Measurements from ENCODE around the gene ZC2HC1B. TPM values are rescaled to one million over a fixed set of nuclear protein-coding genes. Genes with fewer than 3 reads are reported as not detected.

The ZC2HC1B gene
- total and polyA plus RNA-seq, 2 experiments from 2014 or later, result not detected

GRCh38 chr6:143823548-143823947, 40.7 kb upstream of the ZC2HC1B start:
- no peak overlapping the region for H3K9ac ChIP-seq
- no peaks in the 10 kb centered on the region for H4K20me1 ChIP-seq (ENCODE audit: insufficient read depth)
- H3K79me2 ChIP-seq (ENCODE audit: insufficient read depth), result no peaks in the 10 kb centered on the region
- no peak overlapping the region for H2AFZ ChIP-seq
- H3K4me1 ChIP-seq (ENCODE audit: insufficient read depth), result peaks cover 11% of the 10 kb centered on the region
- no peaks in the 10 kb centered on the region for H3K27me3 ChIP-seq (replicated peaks; ENCODE audit: insufficient read depth)
- in situ Hi-C loops (cut with MboI), result no loop called here
- H3K9me2 ChIP-seq (ENCODE audit: insufficient read depth), result no peaks in the 10 kb centered on the region
- H3K36me3 ChIP-seq (ENCODE audit: low read depth), result no peaks in the 10 kb centered on the region; the same call in 1 of the 2 replicates
- DNase-seq, result no peak
- H3K4me2 ChIP-seq (ENCODE audit: unreplicated experiment), result peak overlapping the region; percentile 44
- no peak overlapping the region for H3K4me3 ChIP-seq
- WGBS, 2 experiments (ENCODE audit: low coverage in 1 of 2, low lambda C conversion rate in 2 of 2, missing lambda C conversion rate in 2 of 2), result 95 to 96% methylated on average over 6 of the region's 6 CpGs
- TF ChIP-seq EZH2 (IDR thresholded peaks at IDR 0.05; ENCODE audit: insufficient read depth, poor library complexity, severe bottlenecking), result no peak
- no peak for TF ChIP-seq EZH2phosphoT487 (IDR thresholded peaks at IDR 0.05; ENCODE audit: insufficient read depth, low read depth)
- no peaks in the 10 kb centered on the region for H3K9me3 ChIP-seq (ENCODE audit: low read depth)
- H3K27ac ChIP-seq, result no peak overlapping the region
- H3F3A ChIP-seq (ENCODE audit: insufficient read depth), result no peaks in the 10 kb centered on the region

GRCh38 chr6:143828572-143828971, 35.7 kb upstream of the ZC2HC1B start:
- TF ChIP-seq EZH2 (IDR thresholded peaks at IDR 0.05; ENCODE audit: insufficient read depth, poor library complexity, severe bottlenecking) (no peak), EZH2phosphoT487 (IDR thresholded peaks at IDR 0.05; ENCODE audit: insufficient read depth, low read depth) (no peak)
- H3K27me3 ChIP-seq (replicated peaks; ENCODE audit: insufficient read depth), result no peaks in the 10 kb centered on the region
- H3K79me2 ChIP-seq (ENCODE audit: insufficient read depth), result no peaks in the 10 kb centered on the region
- no peaks in the 10 kb centered on the region for H3K4me1 ChIP-seq (ENCODE audit: insufficient read depth)
- H3F3A ChIP-seq (ENCODE audit: insufficient read depth), result no peaks in the 10 kb centered on the region
- H4K20me1 ChIP-seq (ENCODE audit: insufficient read depth), result no peaks in the 10 kb centered on the region
- no peaks in the 10 kb centered on the region for H3K36me3 ChIP-seq (ENCODE audit: low read depth)
- no peak overlapping the region for H3K27ac ChIP-seq
- in situ Hi-C loops (cut with MboI), result no loop called here
- H2AFZ ChIP-seq, result no peak overlapping the region
- no peak overlapping the region for H3K4me3 ChIP-seq
- no peak overlapping the region for H3K9ac ChIP-seq
- no peak overlapping the region for H3K4me2 ChIP-seq (ENCODE audit: unreplicated experiment)
- H3K9me2 ChIP-seq (ENCODE audit: insufficient read depth), result no peaks in the 10 kb centered on the region
- H3K9me3 ChIP-seq (ENCODE audit: low read depth), result no peaks in the 10 kb centered on the region
- no peak for DNase-seq

GRCh38 chr6:143836150-143836549, 28.1 kb upstream of the ZC2HC1B start:
- in situ Hi-C loops (cut with MboI), result no loop called here
- H3K36me3 ChIP-seq (ENCODE audit: low read depth), result no peaks in the 10 kb centered on the region
- H3K9me3 ChIP-seq (ENCODE audit: low read depth), result no peaks in the 10 kb centered on the region
- H3K4me3 ChIP-seq, result no peak overlapping the region
- no peak overlapping the region for H3K4me2 ChIP-seq (ENCODE audit: unreplicated experiment)
- no peaks in the 10 kb centered on the region for H3K27me3 ChIP-seq (replicated peaks; ENCODE audit: insufficient read depth)
- TF ChIP-seq EZH2 (IDR thresholded peaks at IDR 0.05; ENCODE audit: insufficient read depth, poor library complexity, severe bottlenecking) (no peak), EZH2phosphoT487 (IDR thresholded peaks at IDR 0.05; ENCODE audit: insufficient read depth, low read depth) (no peak)
- H3K9me2 ChIP-seq (ENCODE audit: insufficient read depth), result no peaks in the 10 kb centered on the region
- no peaks in the 10 kb centered on the region for H3K4me1 ChIP-seq (ENCODE audit: insufficient read depth)
- no peaks in the 10 kb centered on the region for H3F3A ChIP-seq (ENCODE audit: insufficient read depth)
- H3K27ac ChIP-seq, result no peak overlapping the region
- DNase-seq, result no peak
- WGBS, 2 experiments (ENCODE audit: low coverage in 1 of 2, low lambda C conversion rate in 2 of 2, missing lambda C conversion rate in 2 of 2), result 97 to 98% methylated on average over 2 of the region's 2 CpGs
- H3K9ac ChIP-seq, result no peak overlapping the region
- H2AFZ ChIP-seq, result no peak overlapping the region
- H3K79me2 ChIP-seq (ENCODE audit: insufficient read depth), result no peaks in the 10 kb centered on the region
- no peaks in the 10 kb centered on the region for H4K20me1 ChIP-seq (ENCODE audit: insufficient read depth)

GRCh38 chr6:143838395-143838794, 25.9 kb upstream of the ZC2HC1B start:
- H4K20me1 ChIP-seq (ENCODE audit: insufficient read depth), result no peaks in the 10 kb centered on the region
- no peaks in the 10 kb centered on the region for H3K9me3 ChIP-seq (ENCODE audit: low read depth)
- H2AFZ ChIP-seq, result no peak overlapping the region
- TF ChIP-seq EZH2phosphoT487 (IDR thresholded peaks at IDR 0.05; ENCODE audit: insufficient read depth, low read depth) (no peak), EZH2 (IDR thresholded peaks at IDR 0.05; ENCODE audit: insufficient read depth, poor library complexity, severe bottlenecking) (no peak)
- H3K4me1 ChIP-seq (ENCODE audit: insufficient read depth), result 0 out of 2 replicates have a peak, but pooled peaks cover 5% of the 10 kb centered on the region
- no peak overlapping the region for H3K27ac ChIP-seq
- 69 to 72% methylated on average over 5 of the region's 5 CpGs for WGBS, 2 experiments (ENCODE audit: low coverage in 1 of 2, low lambda C conversion rate in 2 of 2, missing lambda C conversion rate in 2 of 2)
- no peak overlapping the region for H3K9ac ChIP-seq
- no peaks in the 10 kb centered on the region for H3K9me2 ChIP-seq (ENCODE audit: insufficient read depth)
- no peaks in the 10 kb centered on the region for H3F3A ChIP-seq (ENCODE audit: insufficient read depth)
- peaks cover 3% of the 10 kb centered on the region for H3K79me2 ChIP-seq (ENCODE audit: insufficient read depth)
- in situ Hi-C loops (cut with MboI), result no loop called here
- no peak overlapping the region for H3K4me2 ChIP-seq (ENCODE audit: unreplicated experiment)
- no peaks in the 10 kb centered on the region for H3K36me3 ChIP-seq (ENCODE audit: low read depth)
- H3K27me3 ChIP-seq (replicated peaks; ENCODE audit: insufficient read depth), result no peaks in the 10 kb centered on the region
- DNase-seq, result no peak
- H3K4me3 ChIP-seq, result no peak overlapping the region

GRCh38 chr6:143839196-143839595, 25.1 kb upstream of the ZC2HC1B start:
- in situ Hi-C loops (cut with MboI), result no loop called here
- H3F3A ChIP-seq (ENCODE audit: insufficient read depth), result no peaks in the 10 kb centered on the region
- H2AFZ ChIP-seq, result no peak overlapping the region
- H3K9me3 ChIP-seq (ENCODE audit: low read depth), result no peaks in the 10 kb centered on the region
- 66 to 73% methylated on average over 4 of the region's 4 CpGs for WGBS, 2 experiments (ENCODE audit: low coverage in 1 of 2, low lambda C conversion rate in 2 of 2, missing lambda C conversion rate in 2 of 2)
- 0 out of 2 replicates have a peak, but pooled peaks cover 5% of the 10 kb centered on the region for H3K4me1 ChIP-seq (ENCODE audit: insufficient read depth)
- H3K27ac ChIP-seq, result no peak overlapping the region
- H3K4me2 ChIP-seq (ENCODE audit: unreplicated experiment), result no peak overlapping the region
- H3K4me3 ChIP-seq, result no peak overlapping the region
- no peaks in the 10 kb centered on the region for H3K9me2 ChIP-seq (ENCODE audit: insufficient read depth)
- no peak for TF ChIP-seq EZH2phosphoT487 (IDR thresholded peaks at IDR 0.05; ENCODE audit: insufficient read depth, low read depth)
- no peak for TF ChIP-seq EZH2 (IDR thresholded peaks at IDR 0.05; ENCODE audit: insufficient read depth, poor library complexity, severe bottlenecking)
- no peak for DNase-seq
- peaks cover 11% of the 10 kb centered on the region for H3K79me2 ChIP-seq (ENCODE audit: insufficient read depth)
- no peaks in the 10 kb centered on the region for H3K36me3 ChIP-seq (ENCODE audit: low read depth)
- no peak overlapping the region for H3K9ac ChIP-seq
- H3K27me3 ChIP-seq (replicated peaks; ENCODE audit: insufficient read depth), result no peaks in the 10 kb centered on the region
- H4K20me1 ChIP-seq (ENCODE audit: insufficient read depth), result no peaks in the 10 kb centered on the region

Measured in GM23248 (cell line).